Measurements from ENCODE around the gene U2AF1L4.
A peak's percentile ranks its signal among the peaks of the same experiment; 100 is the strongest.

U2AF1L4 gene

GRCh38 chr19:35740423-35741202, 4.6 kb downstream of the U2AF1L4 start:
- DNase-seq (ENCODE audit: low spot score): peak; percentile 93

- DNase-seq (ENCODE audit: low spot score): no peak
Measured at GRCh38 chr19:35740108-35740422, 5.2 kb downstream of the U2AF1L4 start.

GRCh38 chr19:35739275-35740107, 5.7 kb downstream of the U2AF1L4 start:
- no peak for DNase-seq (ENCODE audit: low spot score)

GRCh38 chr19:35738887-35739229, 6.4 kb downstream of the U2AF1L4 start:
- DNase-seq (ENCODE audit: low spot score): no peak

GRCh38 chr19:35738021-35738886, 7.0 kb downstream of the U2AF1L4 start:
- no peak for DNase-seq (ENCODE audit: low spot score)

GRCh38 chr19:35736913-35737886, 8.0 kb downstream of the U2AF1L4 start:
- no peak for DNase-seq (ENCODE audit: low spot score)

GRCh38 chr19:35734889-35735288, 10.3 kb downstream of the U2AF1L4 start:
- DNase-seq (ENCODE audit: low spot score): no peak

- DNase-seq (ENCODE audit: low spot score): no peak
Measured at GRCh38 chr19:35734273-35734672, 10.9 kb downstream of the U2AF1L4 start.

- no peak for DNase-seq (ENCODE audit: low spot score)
Measured at GRCh38 chr19:35733180-35734125, 11.8 kb downstream of the U2AF1L4 start.

GRCh38 chr19:35732540-35733179, 12.6 kb downstream of the U2AF1L4 start:
- DNase-seq (ENCODE audit: low spot score): no peak

GRCh38 chr19:35731779-35732405, 13.3 kb downstream of the U2AF1L4 start:
- DNase-seq (ENCODE audit: low spot score): no peak

- DNase-seq (ENCODE audit: low spot score): no peak
Measured at GRCh38 chr19:35731353-35731752, 13.9 kb downstream of the U2AF1L4 start.

GRCh38 chr19:35730326-35730725, 14.9 kb downstream of the U2AF1L4 start:
- no peak for DNase-seq (ENCODE audit: low spot score)

GRCh38 chr19:35729763-35730162, 15.5 kb downstream of the U2AF1L4 start:
- no peak for DNase-seq (ENCODE audit: low spot score)

GRCh38 chr19:35729021-35729420, 16.2 kb downstream of the U2AF1L4 start:
- no peak for DNase-seq (ENCODE audit: low spot score)

- DNase-seq (ENCODE audit: low spot score): no peak
Measured at GRCh38 chr19:35727956-35728706, 17.1 kb downstream of the U2AF1L4 start.

GRCh38 chr19:35727053-35727955, 17.9 kb downstream of the U2AF1L4 start:
- DNase-seq (ENCODE audit: low spot score): no peak

All from CD4-positive, alpha-beta T cell treated with Interleukin-15 for 4 hours (primary cell).